IMR-90 (cell line): ENCODE results near the gene NFATC1.

Experiments used
- CTCF ChIP-seq: conservative IDR thresholded peaks from 2 replicates; pipeline ENCODE4 v1.5.1; 2012; ENCODE audit warnings: mild to moderate bottlenecking, low read depth, low read length, improper control_type of control experiment
- POLR2A ChIP-seq: IDR thresholded peaks from 2 replicates; pipeline ENCODE4 v1.6.1; 2012; ENCODE audit warnings: mild to moderate bottlenecking, low read depth, low read length
- SMC3 ChIP-seq: fragments of 150-350 bp; IDR thresholded peaks from 2 replicates; pipeline ENCODE4 v1.6.1; 2016; ENCODE audit warnings: low read depth, mild to moderate bottlenecking, antibody characterized with exemption, low read length, moderate library complexity

- TF ChIP-seq POLR2A (no peak), CTCF (no peak), SMC3 (no peak)
Observed at GRCh38 chr18:79538635-79539034, 142.9 kb downstream of the NFATC1 start.
